GM19468 (cell line): Measurements from ENCODE around the gene SLBP.
A peak's percentile ranks its signal among the peaks of the same experiment; 100 is the strongest.

Source experiments
- ATAC-seq: cut with Tn5 transposase; IDR thresholded peaks from one replicate; pipeline ENCODE4 v1.9.1; 2021; ENCODE audit warnings: mild to moderate bottlenecking, moderate library complexity, moderate number of reproducible peaks; ENCODE audit not compliant: unreplicated experiment; ENCODE audit errors: extremely low read depth

The SLBP gene

GRCh38 chr4:1728061-1728980, 16.2 kb upstream of the SLBP start:
- ATAC-seq, result no peak

GRCh38 chr4:1727117-1728031, 15.3 kb upstream of the SLBP start:
- ATAC-seq, result no peak

GRCh38 chr4:1726146-1726934, 14.2 kb upstream of the SLBP start:
- ATAC-seq, result no peak

- ATAC-seq, result no peak
Observed at GRCh38 chr4:1725521-1725920, 13.4 kb upstream of the SLBP start.

- no peak for ATAC-seq
Observed at GRCh38 chr4:1723131-1723801, 11.1 kb upstream of the SLBP start.

GRCh38 chr4:1722551-1723118, 10.5 kb upstream of the SLBP start:
- no peak for ATAC-seq

GRCh38 chr4:1721666-1722550, 9.8 kb upstream of the SLBP start:
- no peak for ATAC-seq

- peak; percentile 76 for ATAC-seq
Observed at GRCh38 chr4:1721003-1721665, 9.0 kb upstream of the SLBP start, which contains the start of the genes TACC3 and TMEM129. TSS of gene TACC3 (plus strand) at chr4:1721521. CDS start at chr4:1723422, 1,901 bp downstream. TSS of gene TMEM129 (minus strand) at chr4:1721323. CDS start at chr4:1720837, 486 bp downstream.

GRCh38 chr4:1720163-1720983, 8.3 kb upstream of the SLBP start:
- ATAC-seq, result no peak

GRCh38 chr4:1718095-1718850, 6.2 kb upstream of the SLBP start:
- ATAC-seq, result no peak

GRCh38 chr4:1717129-1718094, 5.3 kb upstream of the SLBP start:
- no peak for ATAC-seq

GRCh38 chr4:1716065-1716945, 4.2 kb upstream of the SLBP start:
- no peak for ATAC-seq

GRCh38 chr4:1715002-1715758, 3.1 kb upstream of the SLBP start:
- no peak for ATAC-seq
